Measurements from ENCODE around the gene BSND. TPM values are rescaled to one million over a fixed set of nuclear protein-coding genes. Genes with fewer than 3 reads are reported as not detected.
"Not testable (repeated sequence)": the region's sequence is repeated elsewhere in the genome, so short reads cannot be mapped to it uniquely, and the experiment has no call there.

The BSND gene
- not detected for total RNA-seq
- long read RNA-seq: 0 reads

DNA sequence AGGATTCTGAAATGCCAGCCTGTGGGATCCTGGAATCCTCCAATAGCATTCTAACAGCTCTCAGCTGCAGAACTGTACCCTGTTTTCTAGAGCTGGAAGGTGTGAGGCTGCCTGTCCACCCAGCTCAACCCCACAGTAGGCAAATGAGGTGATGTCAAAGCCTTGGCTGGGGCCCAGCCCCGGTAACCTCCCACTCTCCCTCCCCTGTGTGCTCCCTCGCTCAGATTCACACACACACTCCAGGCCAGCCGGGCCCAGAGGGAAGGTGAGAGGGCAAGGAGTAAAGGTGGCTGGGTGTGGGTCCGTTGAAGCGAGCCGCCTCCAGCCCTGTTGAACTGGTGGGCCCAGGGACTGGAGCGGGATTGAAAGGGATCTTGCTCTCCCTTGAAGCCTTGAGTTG, at the start of gene BSND:
BSND (plus strand) TSS at position 257 of the 400 bp plus-strand sequence. CDS start 254 bp downstream, outside the sequence.
- no peak for DNase-seq (ENCODE audit: low spot score)

DNA sequence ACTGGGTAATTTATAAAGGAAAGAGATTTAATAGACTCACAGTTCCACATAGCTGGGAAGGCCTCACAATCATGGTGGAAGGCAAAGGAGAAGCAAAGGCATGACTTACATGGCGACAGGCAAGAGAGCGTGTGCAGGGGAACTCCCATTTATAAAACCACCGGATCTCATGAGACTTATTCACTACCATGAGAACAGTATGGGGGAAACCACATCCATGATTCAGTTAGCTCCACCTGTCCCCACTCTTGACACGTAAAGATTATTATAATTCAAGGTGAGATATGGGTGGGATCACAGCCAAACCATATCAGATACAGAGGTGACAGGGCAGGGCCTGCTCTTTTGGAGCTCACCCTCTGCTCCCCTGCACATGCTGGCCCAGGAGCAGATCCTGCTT, 49.7 kb upstream of the BSND start:
- no peak for DNase-seq (ENCODE audit: low spot score)

DNA sequence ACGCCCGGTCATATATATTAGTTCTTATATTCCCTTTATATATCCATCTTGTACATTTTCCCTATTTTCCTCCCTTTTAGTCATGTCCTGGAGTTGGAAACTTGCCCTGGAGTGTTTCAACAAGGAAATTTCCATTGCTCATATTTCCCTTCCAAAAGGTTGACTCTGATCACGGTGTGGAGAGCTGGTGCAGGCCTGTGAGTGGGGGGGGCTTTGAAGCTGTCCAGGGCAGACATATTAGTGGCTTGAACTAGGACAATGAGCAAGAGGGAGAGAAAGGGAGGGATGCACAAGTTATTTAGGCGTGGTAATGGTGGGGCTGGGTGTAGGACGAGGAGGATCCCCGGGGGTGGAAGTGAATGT, 48.7 kb upstream of the BSND start:
- DNase-seq (ENCODE audit: low spot score): no peak

DNA sequence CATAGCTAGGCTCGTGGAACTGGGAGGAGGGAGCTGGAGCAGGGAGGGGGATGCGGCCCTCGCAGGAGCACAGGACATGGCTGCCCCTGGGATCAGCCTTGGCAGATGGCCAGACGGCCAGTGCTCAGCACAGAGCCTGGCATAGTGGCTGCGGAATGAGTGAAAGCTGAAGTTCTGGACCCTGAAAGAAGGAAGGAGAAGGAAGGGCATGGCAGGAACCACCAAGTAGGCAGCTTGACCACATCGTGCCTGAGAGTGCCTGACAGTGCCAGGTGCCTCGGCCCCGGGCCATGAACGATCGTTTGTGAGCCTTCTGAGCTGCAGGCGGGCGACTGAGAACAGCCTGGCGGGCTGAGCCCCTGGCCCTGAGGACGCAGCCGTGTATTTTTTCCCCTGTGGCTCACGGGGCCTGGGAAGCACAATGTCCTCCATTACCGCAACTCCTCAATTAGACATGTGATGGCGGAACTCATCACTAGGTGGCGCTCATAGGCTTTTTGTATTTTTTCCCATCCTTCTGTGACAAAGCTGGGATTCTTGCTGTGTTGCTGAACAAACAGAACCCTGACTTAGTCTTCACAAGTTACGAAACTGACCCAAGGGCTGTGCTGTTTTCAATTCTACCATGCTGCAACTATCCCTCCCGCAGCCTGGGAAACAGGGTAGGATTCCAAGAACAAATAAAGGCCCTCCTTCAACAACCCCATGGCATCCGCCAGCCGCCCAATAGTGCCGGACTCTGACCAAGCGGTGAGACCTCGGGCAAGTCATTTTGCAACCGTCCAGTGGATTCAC, 48.2 kb upstream of the BSND start:
- no peak for DNase-seq (ENCODE audit: low spot score)

DNA sequence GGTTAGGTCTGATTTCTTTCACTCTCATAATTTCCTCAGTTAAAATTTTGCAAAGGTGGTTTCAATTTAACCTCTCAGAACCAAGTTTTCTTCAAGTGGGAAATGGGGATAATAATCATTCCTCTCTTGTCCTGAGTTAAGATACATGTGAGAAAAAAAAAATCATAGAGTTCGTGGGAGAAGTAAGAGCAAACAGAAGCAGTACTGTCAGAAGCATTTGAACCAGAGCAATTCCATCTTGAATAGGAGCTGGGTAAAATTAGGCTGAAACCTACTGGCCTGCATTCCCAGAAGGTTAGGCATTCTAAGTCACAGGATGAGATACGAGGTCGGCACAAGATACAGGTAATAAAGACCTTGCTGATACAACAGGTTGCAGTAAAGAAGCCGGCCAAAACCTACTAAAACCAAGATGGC, 46.9 kb upstream of the BSND start:
- no peak for DNase-seq (ENCODE audit: low spot score)

DNA sequence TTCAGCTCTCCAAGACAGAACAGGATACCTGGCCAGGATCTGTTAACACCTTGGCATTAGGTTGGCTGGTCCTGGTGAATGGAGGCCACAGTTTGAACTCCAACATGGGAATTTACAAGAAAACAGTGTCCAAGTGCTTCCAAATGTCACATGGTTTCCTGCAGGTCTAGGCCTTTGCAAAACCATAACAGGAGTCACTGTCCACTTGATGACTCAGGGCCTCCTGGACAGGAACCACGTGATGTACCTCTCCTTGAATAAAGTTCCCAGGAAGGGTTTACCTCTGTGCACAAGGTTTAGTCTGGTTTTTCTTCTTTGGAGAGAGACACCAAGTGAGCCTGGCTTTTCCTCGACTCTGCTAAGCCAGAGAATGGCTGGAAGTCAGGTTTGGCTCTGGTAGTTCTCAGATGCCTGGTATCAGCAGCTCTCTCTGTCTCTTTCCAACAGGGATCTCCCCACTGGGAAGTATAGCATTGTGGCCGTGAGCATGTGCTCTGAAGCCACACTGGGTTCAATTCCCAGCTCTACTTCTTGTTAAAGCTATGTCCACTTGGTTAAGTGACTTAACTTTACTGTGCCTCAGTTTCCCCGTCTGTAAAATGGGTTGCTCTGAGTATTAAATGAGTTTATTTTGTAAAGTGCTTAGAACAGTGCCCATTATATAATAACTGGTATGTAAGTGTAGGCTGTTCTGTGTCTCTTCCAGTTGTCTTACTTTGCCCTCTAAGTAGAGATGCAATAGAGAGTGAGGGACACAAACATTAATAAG, 45.6 kb upstream of the BSND start:
- no peak for DNase-seq (ENCODE audit: low spot score)

DNA sequence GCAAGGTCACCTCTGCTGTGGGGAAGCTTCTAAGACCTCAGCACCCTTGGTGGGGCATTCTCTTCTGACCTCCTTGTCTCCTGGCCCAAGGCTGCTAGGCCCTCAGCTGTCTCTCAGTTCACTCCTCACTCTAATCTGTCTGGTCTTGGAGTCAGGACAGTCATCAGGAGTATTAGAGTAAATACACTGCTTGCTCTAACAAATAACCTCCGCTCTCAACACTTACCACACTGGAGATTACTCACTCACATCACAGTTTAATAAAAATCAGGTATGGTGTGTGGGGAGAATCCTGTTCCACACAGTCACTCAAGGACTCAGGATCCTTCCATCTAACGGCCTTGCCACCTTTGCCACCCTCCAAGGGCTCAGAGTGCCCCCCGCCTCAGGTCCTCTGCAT, 44.9 kb upstream of the BSND start:
- DNase-seq (ENCODE audit: low spot score): no peak

DNA sequence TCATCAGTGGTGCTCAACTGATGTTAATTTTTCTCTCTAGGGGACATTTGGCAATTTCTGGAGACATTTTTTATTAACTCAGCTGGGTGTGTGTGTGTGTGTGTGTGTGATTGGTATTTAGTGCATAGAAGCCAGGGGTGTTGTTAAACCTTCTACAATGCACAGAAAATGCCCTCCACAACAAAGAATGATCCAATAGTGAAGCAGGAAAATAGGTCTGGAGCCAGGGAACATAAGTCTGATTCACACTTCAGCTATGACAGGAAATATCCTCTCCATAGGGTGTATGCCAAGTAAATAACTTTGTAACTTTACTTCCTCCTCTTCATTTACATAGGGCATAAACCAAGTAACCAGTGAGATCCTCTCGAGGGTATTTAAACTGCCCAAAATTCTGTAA, 43.4 kb upstream of the BSND start:
- no peak for DNase-seq (ENCODE audit: low spot score)

DNA sequence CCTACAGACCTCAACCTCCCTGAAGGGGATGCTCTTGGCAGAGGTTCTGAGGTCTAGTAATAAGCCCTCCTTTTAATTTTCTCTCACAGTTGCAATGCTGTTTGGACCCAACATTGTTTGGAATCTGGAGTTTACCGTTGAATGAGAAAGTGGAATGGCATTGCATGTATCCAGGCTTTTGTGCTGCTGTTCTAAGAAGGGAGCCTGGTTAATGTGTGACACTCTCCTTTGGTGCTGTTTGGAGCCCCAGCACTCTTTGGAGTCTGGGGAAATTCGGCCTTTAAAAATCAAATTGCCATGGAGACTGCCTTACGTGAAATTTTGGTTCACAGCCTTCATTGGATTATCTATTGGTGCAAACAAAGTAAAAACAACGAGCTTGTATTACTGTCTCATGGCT, 42.0 kb upstream of the BSND start:
- DNase-seq (ENCODE audit: low spot score): no peak

DNA sequence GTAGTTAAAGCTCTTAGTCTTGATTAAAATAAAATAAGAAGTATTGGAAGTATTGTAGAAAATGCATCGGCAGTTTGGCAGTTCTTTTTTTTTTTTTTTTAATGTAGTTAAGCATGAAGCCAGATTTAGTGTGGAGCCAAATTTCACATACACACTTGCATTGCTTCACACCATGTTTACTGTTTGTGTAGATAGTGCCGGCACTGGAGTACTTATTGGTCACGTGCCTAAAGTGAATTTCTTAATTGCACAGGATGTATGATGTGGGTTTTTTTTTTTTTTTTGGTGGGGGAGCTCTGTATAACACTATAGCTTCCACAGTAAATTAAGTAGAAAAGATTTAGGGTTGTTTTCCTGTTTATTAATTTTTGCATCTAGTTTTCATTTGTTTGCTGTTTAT, 39.5 kb upstream of the BSND start:
- DNase-seq (ENCODE audit: low spot score): no peak

DNA sequence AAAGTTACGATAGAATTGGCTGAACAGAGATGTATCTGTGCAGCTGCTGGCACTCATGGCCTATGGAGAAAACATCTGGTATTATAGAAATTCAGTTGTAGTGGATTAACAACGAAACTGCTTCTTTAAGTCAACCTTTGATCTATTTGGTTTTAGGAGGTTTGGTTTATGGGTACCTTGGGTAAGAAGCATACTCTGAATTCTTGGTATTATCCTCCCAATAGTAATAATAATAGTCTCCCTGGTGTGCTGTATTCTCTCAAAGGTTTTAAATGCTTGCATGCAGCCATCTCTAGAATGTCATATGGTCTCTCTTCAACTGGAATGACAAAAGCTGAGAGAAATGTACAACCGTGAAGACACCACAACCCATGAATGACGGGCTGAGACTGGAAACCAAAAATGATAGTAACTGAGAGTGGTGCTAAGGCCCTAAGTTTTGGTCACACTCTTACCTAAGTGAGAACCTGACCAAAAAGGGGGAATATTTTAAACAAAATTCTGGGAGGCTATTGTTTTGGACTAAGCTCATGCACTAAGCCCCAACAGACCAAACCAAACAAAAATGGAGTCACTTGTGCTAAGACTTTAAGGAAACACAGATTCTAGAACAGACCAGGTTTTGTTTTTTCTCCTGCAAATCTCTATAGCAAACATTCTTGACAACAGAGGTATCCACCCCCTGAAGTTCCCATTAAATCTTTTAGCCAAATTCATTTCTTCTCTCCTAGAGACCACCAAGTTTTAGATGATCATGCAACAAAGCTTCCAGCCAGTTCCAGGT, 35.9 kb upstream of the BSND start:
- no peak for DNase-seq (ENCODE audit: low spot score)

DNA sequence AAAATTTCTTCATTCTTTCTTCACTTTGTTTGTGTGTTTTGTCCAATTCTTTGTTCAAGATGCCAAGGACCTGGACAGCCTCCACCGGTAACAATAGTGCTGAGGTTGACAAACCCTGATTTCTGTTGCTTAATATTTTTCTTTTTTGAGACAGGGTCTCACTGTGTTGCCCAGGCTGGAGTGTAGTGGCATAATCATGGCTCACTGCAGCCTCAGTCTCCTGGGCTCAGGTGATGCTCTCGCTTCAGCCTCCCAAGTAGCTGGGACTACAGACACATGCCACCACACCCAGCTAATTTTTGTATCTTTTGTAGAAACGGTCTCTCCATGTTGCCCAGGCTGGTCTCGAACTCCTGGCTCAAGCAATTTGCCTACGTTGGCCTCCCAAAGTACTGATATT, 34.9 kb upstream of the BSND start:
- not testable (repeated sequence) for DNase-seq (ENCODE audit: low spot score)

DNA sequence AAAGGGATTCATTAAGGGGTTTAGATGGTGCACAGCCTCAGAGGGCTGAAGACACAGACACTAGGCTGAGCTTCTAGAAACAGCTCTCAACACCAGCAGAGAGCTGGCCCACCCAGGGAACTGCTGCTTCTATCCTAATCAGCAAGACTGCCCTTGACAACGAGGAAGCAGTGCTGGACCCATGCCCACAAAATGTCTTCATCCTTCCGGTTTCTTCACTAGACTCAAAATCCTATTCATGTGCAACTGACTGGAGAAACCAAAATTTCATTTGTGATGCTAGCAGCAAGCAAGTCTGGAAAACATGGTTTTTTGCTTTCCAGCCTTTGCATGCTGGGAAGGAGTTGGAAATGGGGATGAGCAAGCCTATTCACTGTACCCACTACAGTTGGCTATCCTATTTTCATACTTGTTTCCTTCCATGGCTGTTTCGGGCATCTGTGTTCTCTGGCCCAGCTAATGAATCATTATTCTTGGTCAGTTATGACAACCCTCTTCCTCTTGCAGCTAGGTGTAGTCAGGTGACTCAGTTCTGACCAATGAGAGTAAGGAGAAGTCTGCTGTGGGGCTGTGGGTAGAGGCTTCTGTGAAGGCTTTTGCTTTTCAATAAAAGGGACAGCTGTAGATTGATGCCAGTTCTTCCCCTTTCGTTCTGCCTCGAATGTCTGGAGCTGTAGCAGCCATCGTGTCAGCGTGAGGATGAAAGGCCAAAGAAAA, 33.0 kb upstream of the BSND start:
- peak; percentile 43 for DNase-seq (ENCODE audit: low spot score)

DNA sequence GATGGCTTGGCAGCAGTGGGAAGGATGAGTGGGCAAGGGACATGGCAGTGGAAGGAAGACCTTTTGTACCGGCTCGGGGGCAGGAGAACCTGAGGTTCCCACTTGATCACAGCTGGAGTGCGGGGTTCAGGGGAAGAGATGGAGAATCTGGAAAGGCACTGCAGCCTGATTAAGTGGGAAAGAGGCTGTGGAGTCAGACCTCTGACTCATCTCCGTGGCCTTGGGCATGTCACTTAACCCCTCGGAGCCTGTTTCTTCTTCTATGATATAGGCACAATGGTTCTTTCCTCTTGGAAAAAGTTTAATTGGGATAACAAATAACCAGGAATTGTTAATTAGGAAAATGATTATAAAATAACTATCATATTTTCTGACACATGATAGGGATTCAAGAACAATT, 31.4 kb upstream of the BSND start:
- DNase-seq (ENCODE audit: low spot score): peak; percentile 43

DNA sequence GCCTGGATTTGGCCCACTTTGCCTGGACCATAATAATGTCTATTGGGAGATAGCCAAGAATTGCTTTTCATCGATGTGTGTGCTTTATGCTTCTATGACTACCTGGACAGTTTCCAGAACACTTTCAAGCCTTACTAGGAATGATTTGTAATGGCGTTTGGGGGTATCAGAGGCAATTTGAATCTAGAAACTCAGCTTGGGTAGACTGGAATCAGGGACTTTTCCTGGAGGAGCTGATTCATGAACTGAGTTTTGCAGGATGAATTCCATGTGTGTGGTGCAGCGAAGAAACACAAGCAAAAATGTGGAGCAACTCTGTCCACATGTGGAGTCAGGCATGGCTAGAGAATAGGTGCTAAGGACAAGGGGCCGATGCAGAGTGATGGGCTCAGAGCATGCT, 30.2 kb upstream of the BSND start:
- DNase-seq (ENCODE audit: low spot score): peak; percentile 24

DNA sequence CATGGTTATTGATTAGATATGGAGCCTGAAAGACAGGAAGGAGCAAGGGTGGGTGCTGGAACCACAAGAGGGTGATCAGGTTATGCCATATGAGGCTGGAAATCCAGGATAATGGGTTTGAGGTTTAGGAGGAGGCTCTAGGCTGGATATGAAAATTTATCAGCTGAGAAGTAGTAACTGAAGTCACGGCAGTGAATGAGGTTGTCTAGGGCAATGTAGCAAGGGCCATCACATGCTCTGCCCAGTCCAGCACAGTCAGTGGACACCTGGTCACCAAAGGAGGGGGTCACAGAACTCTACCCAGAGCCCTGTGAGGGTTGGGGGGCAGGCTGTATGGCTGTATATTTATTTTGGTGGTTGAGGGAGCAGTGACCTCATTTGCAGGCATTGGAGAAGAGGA, 28.9 kb upstream of the BSND start:
- DNase-seq (ENCODE audit: low spot score): peak; percentile 4

DNA sequence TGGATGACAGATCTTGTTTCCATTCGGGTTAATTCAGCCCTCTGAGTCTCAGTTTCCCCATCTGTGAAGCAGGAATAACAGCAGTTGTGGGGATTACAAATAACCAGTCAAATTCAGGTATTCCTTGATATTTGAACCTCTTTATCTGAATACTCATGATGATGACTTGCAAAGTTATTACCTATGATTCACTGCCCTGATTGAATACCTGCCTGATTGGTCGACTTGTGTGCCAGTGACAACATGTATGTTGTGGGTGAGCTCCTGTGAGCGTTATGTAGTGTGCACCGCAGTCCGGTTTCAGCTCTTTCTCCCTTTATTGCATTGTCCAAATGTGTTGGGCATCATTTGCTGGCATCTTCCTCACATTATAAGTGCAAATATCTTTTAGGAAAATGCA, 27.8 kb upstream of the BSND start:
- DNase-seq (ENCODE audit: low spot score): peak; percentile 30

DNA sequence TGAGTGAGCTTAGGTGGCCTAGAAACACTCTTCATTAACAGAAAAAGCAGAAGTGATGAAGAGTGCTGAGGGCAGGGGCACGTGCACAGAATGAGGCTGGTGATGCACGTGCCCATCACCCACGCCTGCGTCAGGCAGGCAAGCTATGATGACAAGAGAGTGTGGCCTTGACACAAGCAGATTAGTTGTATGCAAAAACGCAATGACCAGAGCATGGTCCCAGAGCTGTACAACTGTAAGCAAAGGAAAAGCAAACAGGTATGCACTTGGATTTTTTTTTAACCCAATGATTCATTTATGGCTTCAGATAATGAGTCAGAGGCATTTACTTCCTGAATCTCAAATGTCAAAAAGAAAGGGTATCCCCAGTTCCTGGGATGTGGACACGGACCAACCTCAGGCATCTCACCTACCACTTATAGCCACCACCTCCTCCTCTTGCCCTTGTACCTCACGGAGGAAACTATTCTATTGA, 27.4 kb upstream of the BSND start:
- DNase-seq (ENCODE audit: low spot score): peak; percentile 41

DNA sequence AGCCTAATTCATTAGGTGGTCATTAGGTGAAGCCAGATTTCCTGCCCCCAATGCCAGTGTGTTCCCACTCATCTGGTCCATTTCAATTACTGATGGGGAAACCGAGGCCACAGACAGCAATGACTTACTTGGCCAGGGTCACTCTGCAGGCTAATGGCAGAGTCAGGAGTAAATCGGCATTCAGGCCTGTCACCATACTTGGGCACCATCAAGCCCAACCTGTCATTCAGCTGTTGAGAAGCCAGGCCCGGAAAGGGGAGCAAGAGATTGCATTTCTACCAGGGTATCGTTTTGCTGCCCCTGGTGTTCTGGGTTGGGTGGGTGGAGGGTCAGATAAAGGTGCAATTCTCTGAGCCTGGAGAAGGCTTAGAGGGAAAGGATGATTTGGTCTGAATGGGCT, 26.3 kb upstream of the BSND start:
- DNase-seq (ENCODE audit: low spot score): peak; percentile 24

DNA sequence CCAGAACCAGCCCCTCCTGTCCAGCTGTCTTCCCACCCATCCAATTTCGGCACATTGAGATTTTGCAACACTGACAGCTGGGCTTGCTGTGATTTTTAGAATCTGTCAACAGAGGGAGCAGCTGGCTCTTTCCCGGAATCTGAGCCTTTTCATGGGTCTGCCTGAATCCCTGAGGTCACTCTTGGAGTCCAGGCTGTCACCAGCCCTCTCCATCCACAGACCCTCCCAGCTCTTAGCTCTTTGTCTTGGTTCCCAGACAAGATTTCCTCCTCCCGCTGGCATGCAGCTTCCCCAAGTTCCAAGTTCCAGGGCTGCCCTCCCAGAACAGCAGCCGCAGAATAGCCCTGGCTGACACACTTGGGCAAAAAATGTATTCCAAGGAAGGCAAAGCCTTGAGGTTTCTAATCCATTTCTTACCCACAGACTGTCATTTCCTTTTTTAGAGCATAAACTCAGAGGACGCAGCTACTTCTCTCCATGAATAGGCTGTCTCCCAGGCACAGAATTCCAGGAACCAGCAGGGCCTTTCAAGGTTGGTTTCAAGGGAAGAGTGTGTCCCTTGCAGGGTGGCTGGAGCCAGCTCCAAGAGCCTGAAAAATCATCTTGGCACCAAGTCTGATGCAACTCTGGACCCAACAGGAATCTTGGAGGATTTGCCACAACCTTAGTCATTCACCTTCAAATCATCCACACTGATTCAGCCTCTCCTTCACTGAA, 25.4 kb upstream of the BSND start:
- DNase-seq (ENCODE audit: low spot score): peak; percentile 84
